HuH-7.5 (cell line): ENCODE results near the gene SARS2.

ENCODE experiments used
- DNase-seq: peaks from one replicate; pipeline ENCODE4 v3.0.0; 2011; ENCODE audit warnings: low spot score

The SARS2 gene

DNA sequence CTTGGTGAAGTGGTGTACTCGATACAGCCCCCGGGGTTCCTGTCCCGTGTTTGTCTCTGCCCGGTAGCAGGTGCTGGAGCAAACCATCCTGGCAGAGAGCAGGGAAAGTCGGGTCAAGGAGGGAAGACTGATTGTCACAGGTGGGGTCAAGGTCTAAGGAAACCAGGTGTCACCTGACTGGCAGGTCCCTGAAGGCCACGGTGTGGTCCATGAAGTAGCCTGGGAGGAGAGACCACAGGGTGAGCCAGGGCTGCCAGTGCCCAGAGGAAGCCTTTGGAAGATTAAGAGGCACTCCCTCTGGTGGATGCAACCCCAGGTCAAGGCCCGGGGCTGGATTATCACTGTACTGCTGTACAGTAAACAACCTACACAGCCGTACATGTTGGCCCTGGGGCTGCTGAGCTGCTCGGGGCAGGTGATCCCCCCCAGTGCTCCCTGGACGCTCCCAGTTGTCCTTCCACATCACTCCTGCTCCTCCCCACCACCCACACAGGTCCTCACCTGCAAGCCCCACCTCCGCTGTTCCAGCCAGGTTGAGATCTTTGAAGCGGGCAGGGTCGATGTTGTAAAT, 12.6 kb downstream of the SARS2 start:
- peak; percentile 88 for DNase-seq

DNA sequence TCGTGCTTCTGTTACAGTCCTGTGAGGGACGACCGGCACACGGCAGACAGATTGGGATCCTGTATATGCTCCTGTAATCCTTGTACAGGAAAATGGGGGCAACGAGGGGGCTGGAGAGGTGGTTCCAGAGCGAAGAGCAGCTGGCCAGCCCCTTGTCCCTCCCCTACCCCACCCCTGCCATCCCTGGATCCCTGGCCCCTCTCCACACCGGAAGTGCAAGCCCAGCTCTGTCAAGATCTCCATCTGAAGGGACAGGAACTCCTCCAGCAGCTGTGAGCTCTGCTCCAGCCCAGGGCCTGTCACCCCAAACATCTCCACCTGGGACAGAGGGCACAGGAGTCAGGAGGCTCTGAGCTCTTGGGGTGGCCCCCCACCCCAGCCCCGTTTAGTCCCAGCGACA, 13.0 kb downstream of the SARS2 start:
- no peak for DNase-seq

DNA sequence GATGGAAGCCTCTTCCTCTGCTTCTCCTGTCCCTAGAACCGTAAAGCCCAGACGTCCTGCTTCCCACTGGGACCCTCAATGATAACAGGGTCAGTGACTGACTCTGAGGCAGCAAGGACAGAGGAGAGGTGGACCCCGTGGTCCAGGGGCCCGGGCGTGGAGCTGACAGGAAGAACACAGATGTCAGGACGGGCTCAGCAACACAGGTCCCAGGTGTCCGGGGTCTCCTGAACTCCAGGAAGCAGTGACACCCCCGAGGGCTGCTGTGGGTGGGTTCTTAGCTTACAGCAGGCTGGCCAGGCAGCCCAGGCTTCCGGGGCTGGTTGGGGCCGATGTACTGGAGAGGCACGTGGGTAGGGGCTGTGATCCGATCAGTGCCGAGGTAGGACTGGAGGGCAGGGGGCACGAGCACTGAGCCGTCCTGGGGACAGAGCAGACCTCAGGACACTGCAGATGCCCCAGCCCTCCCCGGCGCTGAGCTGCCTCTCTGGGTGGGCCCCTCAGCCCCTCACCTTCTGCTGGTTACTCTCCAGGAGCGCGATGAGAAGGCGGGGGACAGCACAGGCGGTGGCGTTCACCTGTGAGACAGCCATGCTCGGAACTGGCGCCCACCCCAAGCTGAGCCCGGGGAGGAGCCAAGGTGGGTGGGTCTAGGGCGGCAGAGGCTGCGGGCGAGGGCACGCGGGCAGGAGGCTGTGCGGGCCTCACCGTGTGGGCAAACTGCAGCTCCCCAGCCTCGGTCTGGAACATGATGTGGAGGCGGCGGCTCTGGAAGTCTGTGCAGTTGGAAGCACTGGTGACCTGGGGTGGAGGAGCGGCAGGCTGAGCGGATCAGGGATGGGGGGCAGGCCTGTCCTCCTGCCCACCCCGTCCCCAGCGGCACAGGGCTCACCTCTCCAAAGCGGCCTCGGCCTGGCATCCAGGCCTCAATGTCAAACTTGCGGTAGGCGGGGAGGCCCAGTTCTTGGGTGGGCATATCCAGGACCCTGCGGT, 14.9 kb downstream of the SARS2 start:
- DNase-seq: no peak

GRCh38 chr19:38913958-38914357, 16.6 kb downstream of the SARS2 start:
- no peak for DNase-seq

- DNase-seq: no peak
Measured at GRCh38 chr19:38912600-38913514, 17.7 kb downstream of the SARS2 start.

DNA sequence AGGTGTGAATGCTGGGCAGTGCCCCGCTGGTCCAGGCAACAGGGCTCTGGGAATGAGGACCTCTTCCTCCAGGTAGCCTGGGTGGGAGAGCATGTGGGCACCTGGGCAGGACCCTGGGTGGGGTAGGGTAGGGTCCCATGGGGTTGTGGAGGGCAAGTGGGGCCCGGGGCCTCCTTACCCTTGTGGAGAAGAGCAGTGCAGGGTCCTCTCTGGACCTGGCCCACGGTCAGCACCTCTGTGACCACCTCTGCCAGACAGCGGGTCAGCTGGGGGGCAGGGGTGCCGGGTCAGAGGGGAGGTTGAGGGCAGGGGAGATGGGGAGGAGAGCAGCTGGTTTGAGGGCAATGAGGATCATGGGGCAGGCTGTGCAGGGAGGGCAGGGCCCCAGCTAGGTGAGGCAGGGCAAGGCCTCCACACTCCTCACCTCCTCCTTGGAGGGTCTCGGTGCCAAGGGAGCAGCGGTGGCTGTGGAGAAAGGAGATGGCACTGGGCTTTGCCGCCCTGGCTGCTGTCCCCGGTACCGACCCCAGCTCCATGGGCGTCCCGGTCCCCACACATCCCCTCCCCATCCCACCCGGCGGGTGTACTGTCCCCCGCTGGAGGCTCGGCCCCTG, 19.1 kb downstream of the SARS2 start:
- DNase-seq: no peak

DNA sequence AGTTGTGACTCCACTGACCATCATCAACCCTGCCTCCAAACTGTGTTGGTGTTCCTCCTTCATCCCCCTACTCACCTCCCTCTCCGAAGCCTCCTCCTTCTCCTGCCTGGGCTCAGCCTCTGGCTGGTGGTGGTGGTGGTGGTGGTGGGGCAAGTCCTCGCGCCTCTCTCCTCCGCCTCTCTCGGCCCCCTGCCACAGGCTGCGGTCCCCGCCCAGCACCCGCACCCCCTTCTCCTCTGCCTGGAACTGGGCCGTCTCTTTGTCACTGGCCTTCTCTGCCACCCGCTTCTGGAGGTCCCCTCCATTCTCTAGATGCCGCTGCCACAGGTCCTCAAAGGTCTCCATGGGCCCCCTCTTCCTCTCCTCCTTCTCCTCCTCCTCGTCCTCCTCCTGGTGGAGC, 20.1 kb downstream of the SARS2 start:
- no peak for DNase-seq

- no peak for DNase-seq
Measured at GRCh38 chr19:38908911-38909310, 21.7 kb downstream of the SARS2 start.

DNA sequence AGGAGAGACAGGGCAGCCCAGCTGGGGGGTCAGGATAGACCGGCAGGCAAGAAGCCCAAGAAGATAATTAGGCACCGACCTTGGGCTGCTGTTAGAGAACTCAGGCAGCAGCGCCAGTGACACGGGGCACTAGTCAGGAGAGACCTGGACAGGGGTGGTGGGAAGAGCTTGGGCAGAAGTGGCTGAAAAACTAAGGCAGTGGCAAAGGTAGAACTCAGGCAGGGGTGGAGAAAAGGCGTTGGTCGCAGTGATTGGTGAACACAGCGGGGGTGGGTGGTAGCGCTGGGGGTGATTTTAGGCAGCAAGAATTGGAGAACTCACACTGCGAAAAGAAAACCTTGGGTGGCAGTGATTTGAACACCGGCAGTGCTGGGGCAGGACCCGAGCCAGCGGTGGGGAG, 22.9 kb downstream of the SARS2 start:
- DNase-seq: no peak

- DNase-seq: no peak
Measured at GRCh38 chr19:38907227-38907626, 23.3 kb downstream of the SARS2 start.

GRCh38 chr19:38905620-38906019, 24.9 kb downstream of the SARS2 start:
- no peak for DNase-seq

- no peak for DNase-seq
Measured at GRCh38 chr19:38904581-38905539, 25.7 kb downstream of the SARS2 start.

DNA sequence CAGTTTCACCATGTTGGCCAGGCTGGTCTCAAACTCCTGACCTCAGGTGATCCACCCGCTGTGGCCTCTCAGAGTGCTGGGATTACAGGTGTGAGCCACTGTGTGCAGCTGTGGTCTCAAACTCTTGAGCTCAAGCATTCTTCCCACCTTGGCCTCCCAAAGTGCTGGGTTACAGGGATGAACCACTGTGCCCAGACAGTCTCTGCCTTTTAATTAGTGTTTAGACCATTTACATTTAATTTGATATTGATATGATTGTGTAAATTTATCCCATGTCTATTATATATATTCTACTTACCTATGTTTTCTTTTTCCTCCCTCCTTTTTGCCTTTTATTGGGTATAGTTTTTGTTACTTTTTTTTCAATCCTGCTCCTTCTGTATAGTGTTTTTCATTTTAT, 28.9 kb downstream of the SARS2 start:
- DNase-seq: no peak

DNA sequence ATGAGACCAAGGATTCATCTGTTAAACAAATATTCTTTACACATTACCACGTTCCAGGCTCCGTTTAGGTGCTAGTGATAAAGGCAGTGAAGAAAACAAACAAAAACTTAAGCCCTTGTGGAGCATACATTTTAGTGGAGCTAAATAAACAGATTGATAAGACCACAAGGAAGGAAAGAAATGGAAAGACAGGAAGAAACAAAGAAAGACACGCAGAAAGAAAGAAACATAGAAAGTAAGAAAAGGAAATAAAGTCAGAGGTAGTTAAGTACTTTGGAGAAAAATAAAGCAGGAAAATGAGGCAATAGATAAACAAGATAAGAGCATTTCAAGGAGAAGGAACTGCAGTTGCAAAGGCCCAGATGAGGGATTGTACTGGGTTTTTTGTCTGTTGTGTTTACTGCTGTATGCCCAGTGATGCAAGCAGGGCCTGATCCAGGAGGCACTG, 29.8 kb downstream of the SARS2 start:
- DNase-seq: no peak

- peak; percentile 84 for DNase-seq
Measured at GRCh38 chr19:38900202-38900629, 30.3 kb downstream of the SARS2 start.

DNA sequence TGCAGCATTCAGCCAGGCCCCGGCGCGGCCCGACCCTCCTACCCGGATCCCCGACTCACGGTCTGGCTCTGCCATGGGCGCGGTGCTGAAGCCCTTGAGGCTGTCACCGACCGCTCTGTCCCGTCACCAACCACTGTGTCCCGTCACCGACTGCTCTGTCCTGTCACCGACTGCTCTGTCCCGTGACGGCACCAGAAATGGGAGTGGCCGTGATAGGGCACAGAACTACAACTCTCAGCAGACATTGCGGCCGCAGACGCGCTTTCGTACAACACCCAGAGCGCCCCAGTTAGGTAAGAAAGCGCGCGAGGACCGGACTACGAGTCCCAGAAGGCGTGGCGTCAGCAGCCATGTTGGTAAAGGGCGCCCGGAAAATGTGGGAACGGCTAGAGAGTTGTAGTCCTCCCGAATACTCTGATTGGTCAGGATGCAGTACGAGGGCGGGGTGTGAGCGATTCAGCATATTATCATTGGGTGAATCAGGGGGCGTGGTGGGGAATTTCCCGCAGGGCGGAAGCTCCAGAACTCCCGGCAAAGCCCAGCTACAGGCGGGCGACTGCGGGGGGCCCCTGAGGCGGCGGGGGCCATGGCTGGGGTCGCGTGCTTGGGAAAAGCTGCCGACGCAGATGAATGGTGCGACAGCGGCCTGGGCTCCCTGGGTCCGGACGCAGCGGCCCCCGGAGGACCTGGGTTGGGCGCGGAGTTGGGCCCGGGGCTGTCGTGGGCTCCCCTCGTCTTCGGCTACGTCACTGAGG, 30.9 kb downstream of the SARS2 start, which contains the start of the genes NFKBIB and SIRT2:
NFKBIB (plus strand) TSS at position 523 of the 755 bp plus-strand sequence; CDS start at position 587, 64 bp downstream.
SIRT2 (minus strand) TSS at position 172 of the 755 bp plus-strand sequence; CDS start at position 75, 97 bp downstream.
- peak; percentile 98 for DNase-seq

DNA sequence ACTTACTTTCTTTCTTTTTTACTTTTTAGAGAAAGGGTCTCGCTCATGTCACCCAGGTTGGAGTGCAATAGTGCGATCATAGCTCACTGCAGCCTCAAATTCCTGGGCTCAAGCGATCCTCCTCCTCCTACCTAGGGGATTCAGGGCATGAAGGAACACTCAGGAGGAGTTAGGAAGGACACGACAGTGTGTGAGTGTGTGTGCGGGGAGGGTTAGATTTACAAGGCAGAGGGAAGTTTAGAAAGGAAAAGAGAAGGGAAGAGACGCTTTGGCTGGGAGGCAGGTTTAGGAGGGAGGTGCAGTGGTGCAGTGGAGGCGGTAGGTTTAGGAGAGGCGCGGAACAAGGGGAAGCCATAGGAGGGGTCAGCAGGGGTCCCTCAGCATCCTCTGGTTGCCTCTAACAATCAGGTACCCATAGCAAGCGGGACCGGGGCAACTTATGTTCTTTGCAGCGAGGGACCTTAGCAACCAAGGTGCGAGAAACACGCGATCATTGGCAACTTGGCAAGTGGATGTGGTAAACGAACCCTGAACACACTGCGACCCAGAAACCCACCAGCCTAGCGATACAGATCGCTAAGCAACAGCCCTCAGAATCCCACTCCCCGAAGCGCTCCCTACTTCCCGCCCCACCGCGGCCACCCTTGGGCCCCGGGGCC, 31.6 kb downstream of the SARS2 start:
- DNase-seq: no peak

GRCh38 chr19:38894968-38895367, 35.6 kb downstream of the SARS2 start:
- DNase-seq: no peak

- no peak for DNase-seq
Measured at GRCh38 chr19:38893341-38893771, 37.2 kb downstream of the SARS2 start.
